ENCODE results near the gene PALM.
"Not testable (repeated sequence)": the region's sequence is repeated elsewhere in the genome, so short reads cannot be mapped to it uniquely, and the experiment has no call there.

The PALM gene

GRCh38 chr19:732148-733069 is 23.7 kb downstream of the PALM start:
- no peak for DNase-seq
- Histone ChIP-seq H3K4me1 (ENCODE audit: control insufficient read depth, insufficient read depth, low read length, poor library complexity, severe bottlenecking) (no peaks in the 10 kb centered on the region), H3K9me3 (ENCODE audit: control insufficient read depth, low read length) (no peaks in the 10 kb centered on the region), H3K4me3 (ENCODE audit: insufficient read depth, low read depth, low read length, poor library complexity, severe bottlenecking) (no peak overlapping the region), H3K27ac (ENCODE audit: insufficient read depth, low read length, poor library complexity, severe bottlenecking) (no peak overlapping the region), H3K27me3 (replicated peaks; ENCODE audit: control insufficient read depth, insufficient read depth, low read length, poor library complexity, severe bottlenecking) (no peaks in the 10 kb centered on the region), H3K36me3 (ENCODE audit: control insufficient read depth, insufficient read depth, low read length) (no peaks in the 10 kb centered on the region)

- Histone ChIP-seq H3K4me3 (ENCODE audit: insufficient read depth, low read depth, low read length, poor library complexity, severe bottlenecking) (no peak overlapping the region), H3K9me3 (ENCODE audit: control insufficient read depth, low read length) (no peaks in the 10 kb centered on the region), H3K27me3 (replicated peaks; ENCODE audit: control insufficient read depth, insufficient read depth, low read length, poor library complexity, severe bottlenecking) (no peaks in the 10 kb centered on the region), H3K27ac (ENCODE audit: insufficient read depth, low read length, poor library complexity, severe bottlenecking) (no peak overlapping the region), H3K4me1 (ENCODE audit: control insufficient read depth, insufficient read depth, low read length, poor library complexity, severe bottlenecking) (no peaks in the 10 kb centered on the region), H3K36me3 (ENCODE audit: control insufficient read depth, insufficient read depth, low read length) (no peaks in the 10 kb centered on the region)
- DNase-seq: no peak
Observed at GRCh38 chr19:734716-735115, 26.0 kb downstream of the PALM start.

GRCh38 chr19:736125-736524 is 27.4 kb downstream of the PALM start:
- no peak for DNase-seq
- Histone ChIP-seq H3K4me3 (ENCODE audit: insufficient read depth, low read depth, low read length, poor library complexity, severe bottlenecking) (no peak overlapping the region), H3K27me3 (replicated peaks; ENCODE audit: control insufficient read depth, insufficient read depth, low read length, poor library complexity, severe bottlenecking) (no peaks in the 10 kb centered on the region), H3K4me1 (ENCODE audit: control insufficient read depth, insufficient read depth, low read length, poor library complexity, severe bottlenecking) (no peaks in the 10 kb centered on the region), H3K36me3 (ENCODE audit: control insufficient read depth, insufficient read depth, low read length) (no peaks in the 10 kb centered on the region), H3K9me3 (ENCODE audit: control insufficient read depth, low read length) (no peaks in the 10 kb centered on the region), H3K27ac (ENCODE audit: insufficient read depth, low read length, poor library complexity, severe bottlenecking) (no peak overlapping the region)

- no peak overlapping the region for H3K27ac ChIP-seq (ENCODE audit: insufficient read depth, low read length, poor library complexity, severe bottlenecking)
- no peaks in the 10 kb centered on the region for H3K4me1 ChIP-seq (ENCODE audit: control insufficient read depth, insufficient read depth, low read length, poor library complexity, severe bottlenecking)
- H3K4me3 ChIP-seq (ENCODE audit: insufficient read depth, low read depth, low read length, poor library complexity, severe bottlenecking): no peak overlapping the region
- no peaks in the 10 kb centered on the region for H3K9me3 ChIP-seq (ENCODE audit: control insufficient read depth, low read length)
- H3K36me3 ChIP-seq (ENCODE audit: control insufficient read depth, insufficient read depth, low read length): no peaks in the 10 kb centered on the region
- DNase-seq: peak; percentile 24 to 34 (median 30)
- H3K27me3 ChIP-seq (replicated peaks; ENCODE audit: control insufficient read depth, insufficient read depth, low read length, poor library complexity, severe bottlenecking): no peaks in the 10 kb centered on the region
Observed at GRCh38 chr19:737591-738093, 28.9 kb downstream of the PALM start.

GRCh38 chr19:738509-739128 is 29.9 kb downstream of the PALM start:
- H3K4me1 ChIP-seq (ENCODE audit: control insufficient read depth, insufficient read depth, low read length, poor library complexity, severe bottlenecking): no peaks in the 10 kb centered on the region
- no peaks in the 10 kb centered on the region for H3K36me3 ChIP-seq (ENCODE audit: control insufficient read depth, insufficient read depth, low read length)
- H3K27ac ChIP-seq (ENCODE audit: insufficient read depth, low read length, poor library complexity, severe bottlenecking): no peak overlapping the region
- H3K9me3 ChIP-seq (ENCODE audit: control insufficient read depth, low read length): no peaks in the 10 kb centered on the region
- no peaks in the 10 kb centered on the region for H3K27me3 ChIP-seq (replicated peaks; ENCODE audit: control insufficient read depth, insufficient read depth, low read length, poor library complexity, severe bottlenecking)
- no peak overlapping the region for H3K4me3 ChIP-seq (ENCODE audit: insufficient read depth, low read depth, low read length, poor library complexity, severe bottlenecking)
- DNase-seq: no peak

- no peaks in the 10 kb centered on the region for H3K27me3 ChIP-seq (replicated peaks; ENCODE audit: control insufficient read depth, insufficient read depth, low read length, poor library complexity, severe bottlenecking)
- no peaks in the 10 kb centered on the region for H3K4me1 ChIP-seq (ENCODE audit: control insufficient read depth, insufficient read depth, low read length, poor library complexity, severe bottlenecking)
- H3K36me3 ChIP-seq (ENCODE audit: control insufficient read depth, insufficient read depth, low read length): no peaks in the 10 kb centered on the region
- no peak for DNase-seq
- H3K27ac ChIP-seq (ENCODE audit: insufficient read depth, low read length, poor library complexity, severe bottlenecking): no peak overlapping the region
- H3K9me3 ChIP-seq (ENCODE audit: control insufficient read depth, low read length): no peaks in the 10 kb centered on the region
- H3K4me3 ChIP-seq (ENCODE audit: insufficient read depth, low read depth, low read length, poor library complexity, severe bottlenecking): no peak overlapping the region
Observed at GRCh38 chr19:739998-740715, 31.4 kb downstream of the PALM start.

- H3K36me3 ChIP-seq (ENCODE audit: control insufficient read depth, insufficient read depth, low read length); H3K27me3 ChIP-seq (replicated peaks; ENCODE audit: control insufficient read depth, insufficient read depth, low read length, poor library complexity, severe bottlenecking); DNase-seq; H3K27ac ChIP-seq (ENCODE audit: insufficient read depth, low read length, poor library complexity, severe bottlenecking); H3K9me3 ChIP-seq (ENCODE audit: control insufficient read depth, low read length); H3K4me1 ChIP-seq (ENCODE audit: control insufficient read depth, insufficient read depth, low read length, poor library complexity, severe bottlenecking); H3K4me3 ChIP-seq (ENCODE audit: insufficient read depth, low read depth, low read length, poor library complexity, severe bottlenecking): not testable (repeated sequence)
Observed at GRCh38 chr19:740816-741505, 32.2 kb downstream of the PALM start.

GRCh38 chr19:741506-742131 is 32.9 kb downstream of the PALM start:
- Histone ChIP-seq H3K27ac (ENCODE audit: insufficient read depth, low read length, poor library complexity, severe bottlenecking) (no peak overlapping the region), H3K36me3 (ENCODE audit: control insufficient read depth, insufficient read depth, low read length) (no peaks in the 10 kb centered on the region), H3K9me3 (ENCODE audit: control insufficient read depth, low read length) (no peaks in the 10 kb centered on the region), H3K4me3 (ENCODE audit: insufficient read depth, low read depth, low read length, poor library complexity, severe bottlenecking) (no peak overlapping the region), H3K4me1 (ENCODE audit: control insufficient read depth, insufficient read depth, low read length, poor library complexity, severe bottlenecking) (no peaks in the 10 kb centered on the region), H3K27me3 (replicated peaks; ENCODE audit: control insufficient read depth, insufficient read depth, low read length, poor library complexity, severe bottlenecking) (no peaks in the 10 kb centered on the region)
- no peak for DNase-seq

GRCh38 chr19:742540-743075 is 33.9 kb downstream of the PALM start:
- DNase-seq: no peak
- Histone ChIP-seq H3K27me3 (replicated peaks; ENCODE audit: control insufficient read depth, insufficient read depth, low read length, poor library complexity, severe bottlenecking) (no peaks in the 10 kb centered on the region), H3K36me3 (ENCODE audit: control insufficient read depth, insufficient read depth, low read length) (no peaks in the 10 kb centered on the region), H3K9me3 (ENCODE audit: control insufficient read depth, low read length) (no peaks in the 10 kb centered on the region), H3K27ac (ENCODE audit: insufficient read depth, low read length, poor library complexity, severe bottlenecking) (no peak overlapping the region), H3K4me1 (ENCODE audit: control insufficient read depth, insufficient read depth, low read length, poor library complexity, severe bottlenecking) (no peaks in the 10 kb centered on the region), H3K4me3 (ENCODE audit: insufficient read depth, low read depth, low read length, poor library complexity, severe bottlenecking) (no peak overlapping the region)
